ENCODE measurements around the gene CREB1. TPM values are rescaled to one million over a fixed set of nuclear protein-coding genes. Genes with fewer than 3 reads are reported as not detected.

The CREB1 gene
- 10 to 100 TPM; 10.1 to 22.6 (median 16.8) TPM for total RNA-seq
- long read RNA-seq, full-length matches to known transcripts, result 2 of 3 reads
- long read RNA-seq, partial matches to known transcripts, result 0 of 3 reads
- long read RNA-seq, other reads (novel, unspliced or antisense), result 1 of 3 reads

GRCh38 chr2:207529330-207530159 is at the start of gene CREB1:
Gene CREB1, plus strand, starts transcription at chr2:207529962. Its CDS starts 25,674 bp downstream, at chr2:207555636.
- no peaks in the 10 kb centered on the region for H3K27me3 ChIP-seq
- no peaks in the 10 kb centered on the region for H3K36me3 ChIP-seq
- H3K9me3 ChIP-seq, result no peaks in the 10 kb centered on the region
- DNase-seq, result peak; percentile 97 to 98 (median 98)
- TF ChIP-seq POLR2A (IDR thresholded peaks at IDR 0.05) (peak; percentile 98), CTCF (IDR thresholded peaks at IDR 0.05) (peak in 3 of 4 donors; percentile 5 to 26 (median 8))
- ATAC-seq, result peak; percentile 92 to 98 (median 94)
- peaks cover 3 to 27% (median 16%) of the 10 kb centered on the region in 4 donors for H3K4me1 ChIP-seq
- H3K4me3 ChIP-seq, result peak within 1 kb of the TSS; percentile 65 to 73 (median 70)
- intact Hi-C loops (cut with DNase I), result loop anchor here in 1 of 2 donors (10.0 kb wide), 1 partner anchor 105 kb away; no protein-coding TSS in a partner anchor
- WGBS (ENCODE audit: insufficient coverage, low coverage, low lambda C conversion rate, missing lambda C conversion rate), result under 1% methylated on average over 47 of the region's 92 CpGs
- H3K27ac ChIP-seq, result peak within 1 kb of the TSS; percentile 88 to 97 (median 97)

DNA sequence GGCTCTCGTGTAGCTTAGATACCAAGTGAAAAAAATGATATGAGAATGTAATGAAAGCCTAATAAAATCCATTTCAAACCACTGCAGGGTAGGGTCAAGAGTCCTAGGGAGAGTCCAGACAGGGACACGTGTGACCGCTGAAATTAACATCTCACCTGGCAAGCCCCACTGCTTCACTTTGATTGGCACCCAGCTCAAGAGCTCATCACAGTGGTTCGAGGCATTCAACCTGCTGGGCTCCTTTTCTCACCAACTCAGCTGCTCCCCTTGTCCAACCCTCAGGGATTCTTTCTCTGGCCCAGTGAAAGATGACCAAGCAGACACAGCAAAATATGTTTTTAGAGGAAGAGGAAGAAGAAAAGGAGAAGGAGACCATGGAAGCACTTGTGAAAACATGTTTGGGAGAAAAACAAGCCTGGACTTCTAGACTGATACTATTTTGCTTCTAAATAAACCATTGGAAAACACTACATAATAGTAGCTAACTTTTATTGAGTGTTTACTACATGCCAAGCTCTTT is 49.2 kb upstream of the CREB1 start:
- Histone ChIP-seq H3K27me3 (no peaks in the 10 kb centered on the region), H3K27ac (no peak overlapping the region), H3K9me3 (no peaks in the 10 kb centered on the region), H3K4me1 (no peaks in the 10 kb centered on the region), H3K4me3 (no peak overlapping the region), H3K36me3 (no peaks in the 10 kb centered on the region)
- 64% methylated on average over 4 of the region's 4 CpGs for WGBS (ENCODE audit: insufficient coverage, low coverage, low lambda C conversion rate, missing lambda C conversion rate)
- TF ChIP-seq POLR2A (IDR thresholded peaks at IDR 0.05), result no peak
- no peak for TF ChIP-seq CTCF (IDR thresholded peaks at IDR 0.05)
- no peak for DNase-seq
- intact Hi-C loops (cut with DNase I), result no loop called here
- peak in 1 of 4 donors; percentile 56 for ATAC-seq

- WGBS (ENCODE audit: insufficient coverage, low coverage, low lambda C conversion rate, missing lambda C conversion rate), result 68% methylated on average over 3 of the region's 3 CpGs
- ATAC-seq, result no peak
- H3K4me3 ChIP-seq, result no peak overlapping the region
- no peak for TF ChIP-seq CTCF (IDR thresholded peaks at IDR 0.05)
- TF ChIP-seq POLR2A (IDR thresholded peaks at IDR 0.05), result no peak
- H3K9me3 ChIP-seq, result no peaks in the 10 kb centered on the region
- DNase-seq, result no peak
- H3K36me3 ChIP-seq, result no peaks in the 10 kb centered on the region
- intact Hi-C loops (cut with DNase I), result no loop called here
- no peaks in the 10 kb centered on the region for H3K4me1 ChIP-seq
- no peak overlapping the region for H3K27ac ChIP-seq
- no peaks in the 10 kb centered on the region for H3K27me3 ChIP-seq
These were observed 47.8 kb upstream of the CREB1 start for GRCh38 chr2:207481924-207482323.

DNA sequence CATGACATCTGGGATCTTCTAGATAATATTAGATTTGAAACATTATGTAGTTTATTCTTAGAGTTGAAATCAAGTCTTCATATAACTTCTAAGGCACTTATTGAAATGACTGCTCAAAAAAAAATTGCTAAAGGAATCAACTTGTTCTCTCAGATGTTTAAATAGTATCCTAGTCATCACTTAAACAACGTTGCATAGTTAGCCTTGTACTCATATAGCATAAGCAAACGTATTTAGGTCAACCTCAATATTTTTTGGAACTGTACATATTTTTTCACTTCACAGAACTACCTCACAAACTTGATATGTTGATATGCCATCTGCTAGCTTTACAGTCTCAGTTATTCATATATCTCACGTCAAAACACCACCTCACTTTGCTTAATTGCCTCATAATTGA is 47.1 kb upstream of the CREB1 start:
- DNase-seq (no peak), ATAC-seq (no peak)
- Histone ChIP-seq H3K9me3 (no peaks in the 10 kb centered on the region), H3K36me3 (no peaks in the 10 kb centered on the region), H3K4me3 (no peak overlapping the region), H3K4me1 (no peaks in the 10 kb centered on the region), H3K27me3 (no peaks in the 10 kb centered on the region), H3K27ac (no peak overlapping the region)
- intact Hi-C loops (cut with DNase I), result no loop called here
- TF ChIP-seq POLR2A (IDR thresholded peaks at IDR 0.05) (no peak), CTCF (IDR thresholded peaks at IDR 0.05) (no peak)
- WGBS (ENCODE audit: insufficient coverage, low coverage, low lambda C conversion rate, missing lambda C conversion rate), result 72% methylated on average over 3 of the region's 3 CpGs
